Lower leg skin (tissue), 3 donors: ENCODE data around the gene TBX15.

Experiments
- POLR2A ChIP-seq, 2 donors: fragments of 450-650 bp; IDR thresholded peaks; one replicate each; pipeline ENCODE4 v1.6.1; 2016 to 2017; ENCODE audit warnings: antibody characterized with exemption in 2 of 2, mild to moderate bottlenecking in 1 of 2, moderate library complexity in 1 of 2
- TF ChIP-seq, protein P1 (sequence below), 3 donors: fragments of 450-650 bp; IDR thresholded peaks; one replicate each; pipeline ENCODE4 v1.5.1; 2016; ENCODE audit warnings: antibody characterized with exemption in 3 of 3, mild to moderate bottlenecking in 3 of 3, moderate library complexity in 2 of 3

DNA sequence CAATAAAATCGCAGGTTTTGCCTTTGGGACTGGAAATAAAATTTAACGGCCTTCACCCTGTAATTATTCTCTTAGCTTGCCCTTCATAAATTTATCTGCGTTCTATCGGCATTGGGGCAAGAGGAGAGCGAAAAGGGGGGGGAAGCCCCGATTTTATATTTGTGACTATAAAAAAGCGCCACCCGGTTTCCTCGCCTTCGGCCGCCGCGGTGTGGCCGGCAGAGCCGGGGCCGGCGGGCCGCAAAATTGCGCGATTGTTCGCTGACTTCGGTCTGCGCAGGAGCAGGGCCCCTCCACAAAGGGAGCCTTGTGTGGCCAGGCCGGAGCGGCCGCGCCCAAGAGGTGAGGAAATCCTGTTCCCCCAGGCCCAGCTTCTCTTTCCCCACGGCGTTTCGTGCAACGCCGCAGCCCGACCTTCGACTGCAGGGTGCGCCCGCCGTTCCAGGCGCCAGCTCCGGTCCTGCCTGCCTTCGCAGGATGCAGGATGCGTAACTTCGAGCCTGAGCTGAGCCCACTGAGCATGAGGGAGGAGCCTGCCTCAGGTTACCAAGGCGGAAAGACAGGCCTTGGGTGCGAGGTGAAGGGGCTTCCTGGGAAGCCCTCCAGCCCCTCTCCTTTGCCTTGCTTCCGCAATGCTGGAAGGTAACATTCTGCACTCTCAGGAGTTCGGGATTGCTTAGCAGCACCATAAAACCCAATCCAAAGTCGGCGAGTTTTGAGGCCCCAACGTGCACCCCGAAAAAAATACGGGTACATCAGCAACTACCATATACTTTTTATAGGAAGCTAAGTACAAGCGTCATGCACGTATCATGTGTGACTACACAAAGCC, 4.9 kb upstream of the TBX15 start:
- TF ChIP-seq POLR2A (IDR thresholded peaks at IDR 0.05), result no peak
- TF ChIP-seq, protein P1, sequence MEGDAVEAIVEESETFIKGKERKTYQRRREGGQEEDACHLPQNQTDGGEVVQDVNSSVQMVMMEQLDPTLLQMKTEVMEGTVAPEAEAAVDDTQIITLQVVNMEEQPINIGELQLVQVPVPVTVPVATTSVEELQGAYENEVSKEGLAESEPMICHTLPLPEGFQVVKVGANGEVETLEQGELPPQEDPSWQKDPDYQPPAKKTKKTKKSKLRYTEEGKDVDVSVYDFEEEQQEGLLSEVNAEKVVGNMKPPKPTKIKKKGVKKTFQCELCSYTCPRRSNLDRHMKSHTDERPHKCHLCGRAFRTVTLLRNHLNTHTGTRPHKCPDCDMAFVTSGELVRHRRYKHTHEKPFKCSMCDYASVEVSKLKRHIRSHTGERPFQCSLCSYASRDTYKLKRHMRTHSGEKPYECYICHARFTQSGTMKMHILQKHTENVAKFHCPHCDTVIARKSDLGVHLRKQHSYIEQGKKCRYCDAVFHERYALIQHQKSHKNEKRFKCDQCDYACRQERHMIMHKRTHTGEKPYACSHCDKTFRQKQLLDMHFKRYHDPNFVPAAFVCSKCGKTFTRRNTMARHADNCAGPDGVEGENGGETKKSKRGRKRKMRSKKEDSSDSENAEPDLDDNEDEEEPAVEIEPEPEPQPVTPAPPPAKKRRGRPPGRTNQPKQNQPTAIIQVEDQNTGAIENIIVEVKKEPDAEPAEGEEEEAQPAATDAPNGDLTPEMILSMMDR (IDR thresholded peaks at IDR 0.05), result no peak
